LNCAP (cell line): ENCODE data around the gene TRIM52.

Experiments used
- TF ChIP-seq, protein P1 (sequence below): fragments of 450-650 bp; IDR thresholded peaks from 2 replicates; pipeline ENCODE4 v1.5.1; 2017; ENCODE audit warnings: mild to moderate bottlenecking

The TRIM52 gene

DNA sequence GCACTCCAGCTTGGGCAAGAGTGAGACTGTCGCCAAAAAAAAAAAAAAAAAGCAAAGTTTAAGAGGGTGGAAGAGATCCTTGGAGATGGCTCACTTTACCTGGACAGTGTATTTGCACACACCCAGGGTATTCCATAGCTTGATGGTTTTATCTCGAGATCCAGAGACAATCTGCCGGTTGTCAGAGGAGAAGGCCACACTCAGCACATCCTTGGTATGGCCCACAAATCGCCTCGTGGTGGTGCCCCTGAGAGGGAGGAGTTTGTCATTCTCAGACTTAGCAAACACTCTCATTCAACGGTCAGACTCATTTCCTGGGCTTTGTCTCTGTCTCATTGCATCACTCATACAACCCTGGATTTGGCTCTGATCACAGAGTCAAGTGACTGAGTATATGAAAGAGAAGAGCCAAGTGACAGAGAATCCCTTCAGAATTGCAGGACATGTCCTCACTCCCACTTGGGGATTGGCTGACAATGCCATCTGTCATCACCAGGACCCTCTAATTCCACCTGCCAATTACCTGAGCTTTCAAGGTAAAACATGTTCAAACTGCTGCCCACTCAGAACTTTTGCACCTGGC is 19.5 kb downstream of the TRIM52 start:
- TF ChIP-seq, protein P1, sequence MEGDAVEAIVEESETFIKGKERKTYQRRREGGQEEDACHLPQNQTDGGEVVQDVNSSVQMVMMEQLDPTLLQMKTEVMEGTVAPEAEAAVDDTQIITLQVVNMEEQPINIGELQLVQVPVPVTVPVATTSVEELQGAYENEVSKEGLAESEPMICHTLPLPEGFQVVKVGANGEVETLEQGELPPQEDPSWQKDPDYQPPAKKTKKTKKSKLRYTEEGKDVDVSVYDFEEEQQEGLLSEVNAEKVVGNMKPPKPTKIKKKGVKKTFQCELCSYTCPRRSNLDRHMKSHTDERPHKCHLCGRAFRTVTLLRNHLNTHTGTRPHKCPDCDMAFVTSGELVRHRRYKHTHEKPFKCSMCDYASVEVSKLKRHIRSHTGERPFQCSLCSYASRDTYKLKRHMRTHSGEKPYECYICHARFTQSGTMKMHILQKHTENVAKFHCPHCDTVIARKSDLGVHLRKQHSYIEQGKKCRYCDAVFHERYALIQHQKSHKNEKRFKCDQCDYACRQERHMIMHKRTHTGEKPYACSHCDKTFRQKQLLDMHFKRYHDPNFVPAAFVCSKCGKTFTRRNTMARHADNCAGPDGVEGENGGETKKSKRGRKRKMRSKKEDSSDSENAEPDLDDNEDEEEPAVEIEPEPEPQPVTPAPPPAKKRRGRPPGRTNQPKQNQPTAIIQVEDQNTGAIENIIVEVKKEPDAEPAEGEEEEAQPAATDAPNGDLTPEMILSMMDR: no peak

DNA sequence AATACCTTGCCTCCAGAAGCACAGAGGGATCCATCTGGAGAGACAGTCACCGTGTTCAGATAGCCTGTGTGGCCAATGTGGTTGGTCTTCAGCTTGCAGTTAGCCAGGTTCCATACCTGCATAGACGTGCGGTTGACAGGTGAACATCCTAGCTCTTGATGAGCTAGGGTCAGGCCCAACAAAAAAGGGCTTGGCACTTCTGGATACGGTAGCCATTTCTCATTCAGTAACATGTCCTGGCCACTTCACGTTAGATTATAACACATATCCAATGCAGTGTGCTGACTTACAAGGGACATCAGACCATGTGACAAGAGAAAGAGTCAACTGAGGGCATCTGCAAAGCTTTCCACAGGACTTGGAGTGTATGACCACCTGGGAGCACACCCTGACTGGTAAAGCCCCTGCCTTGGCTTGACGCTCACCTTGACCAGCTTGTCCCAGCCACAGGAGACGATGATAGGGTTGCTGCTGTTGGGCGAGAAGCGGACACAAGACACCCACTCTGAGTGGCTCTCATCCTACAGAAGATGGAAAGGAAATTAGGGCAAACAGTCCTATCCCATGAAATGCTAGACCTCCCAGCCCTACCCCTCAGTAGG is 21.8 kb downstream of the TRIM52 start:
- TF ChIP-seq, protein P1: no peak

DNA sequence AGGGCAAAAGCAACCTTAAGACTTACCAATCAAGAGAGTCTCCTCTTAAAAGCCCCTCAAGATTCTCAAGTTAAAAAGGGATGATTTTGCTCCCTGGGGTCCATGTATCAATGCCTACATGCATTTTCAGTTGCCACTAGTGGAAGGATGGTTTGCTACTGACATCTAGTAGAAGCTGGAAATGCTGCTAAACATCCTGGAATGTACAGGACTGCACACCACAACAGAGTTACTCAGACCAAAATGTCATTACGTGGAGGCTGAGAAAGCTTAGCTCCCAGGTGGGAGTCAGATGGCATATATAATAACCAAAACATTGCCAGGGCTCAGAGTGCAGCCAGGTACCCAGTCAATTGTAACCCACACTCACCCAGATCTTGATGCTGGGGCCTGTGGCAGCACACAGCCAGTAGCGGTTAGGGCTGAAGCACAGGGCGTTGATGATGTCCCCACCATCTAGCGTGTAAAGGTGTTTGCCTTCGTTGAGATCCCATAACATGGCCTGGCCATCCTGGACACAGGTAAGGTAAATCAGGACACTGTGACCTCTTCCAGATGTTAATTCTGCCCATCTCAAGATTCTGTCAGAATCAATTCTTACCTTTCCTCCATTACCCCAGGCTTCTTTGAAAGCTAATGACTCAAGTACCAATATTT is 23.1 kb downstream of the TRIM52 start:
- TF ChIP-seq, protein P1: no peak

- TF ChIP-seq, protein P1: no peak
Measured at GRCh38 chr5:181236954-181237641, 23.8 kb downstream of the TRIM52 start.

DNA sequence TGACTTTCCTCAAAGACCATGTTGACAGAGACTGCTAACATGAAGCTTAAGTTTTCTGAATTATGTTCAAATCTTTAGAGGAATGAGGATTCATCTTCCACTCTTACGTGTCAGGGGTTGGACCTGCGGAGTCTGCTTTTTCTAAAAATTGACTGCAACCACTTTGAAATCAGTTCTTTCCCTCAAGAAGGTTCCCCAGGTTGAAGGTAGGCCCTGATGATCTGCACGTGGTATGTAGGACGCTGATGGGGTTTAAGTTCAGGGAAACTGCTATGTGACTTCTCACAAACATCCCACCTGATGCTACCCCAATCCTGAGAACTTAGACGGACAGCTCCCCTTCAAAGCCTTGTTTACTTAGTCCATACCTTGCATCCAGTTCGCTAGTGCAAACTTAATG is 24.5 kb downstream of the TRIM52 start:
- TF ChIP-seq, protein P1: no peak

GRCh38 chr5:181235689-181236366 is 25.1 kb downstream of the TRIM52 start:
- TF ChIP-seq, protein P1: no peak

GRCh38 chr5:181235323-181235688 is 25.6 kb downstream of the TRIM52 start:
- TF ChIP-seq, protein P1: no peak
